ENCODE data around the gene GAPVD1.

- TF ChIP-seq, protein P1, sequence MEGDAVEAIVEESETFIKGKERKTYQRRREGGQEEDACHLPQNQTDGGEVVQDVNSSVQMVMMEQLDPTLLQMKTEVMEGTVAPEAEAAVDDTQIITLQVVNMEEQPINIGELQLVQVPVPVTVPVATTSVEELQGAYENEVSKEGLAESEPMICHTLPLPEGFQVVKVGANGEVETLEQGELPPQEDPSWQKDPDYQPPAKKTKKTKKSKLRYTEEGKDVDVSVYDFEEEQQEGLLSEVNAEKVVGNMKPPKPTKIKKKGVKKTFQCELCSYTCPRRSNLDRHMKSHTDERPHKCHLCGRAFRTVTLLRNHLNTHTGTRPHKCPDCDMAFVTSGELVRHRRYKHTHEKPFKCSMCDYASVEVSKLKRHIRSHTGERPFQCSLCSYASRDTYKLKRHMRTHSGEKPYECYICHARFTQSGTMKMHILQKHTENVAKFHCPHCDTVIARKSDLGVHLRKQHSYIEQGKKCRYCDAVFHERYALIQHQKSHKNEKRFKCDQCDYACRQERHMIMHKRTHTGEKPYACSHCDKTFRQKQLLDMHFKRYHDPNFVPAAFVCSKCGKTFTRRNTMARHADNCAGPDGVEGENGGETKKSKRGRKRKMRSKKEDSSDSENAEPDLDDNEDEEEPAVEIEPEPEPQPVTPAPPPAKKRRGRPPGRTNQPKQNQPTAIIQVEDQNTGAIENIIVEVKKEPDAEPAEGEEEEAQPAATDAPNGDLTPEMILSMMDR (conservative IDR thresholded peaks at IDR 0.05; ENCODE audit: low read length): no peak
- TF ChIP-seq EZH2phosphoT487 (IDR thresholded peaks at IDR 0.05; ENCODE audit: borderline replicate concordance, low read depth, low read length): no peak
Measured at GRCh38 chr9:125399666-125400065, 138.0 kb downstream of the GAPVD1 start.

All from OCI-LY7 (cell line).